GM18502 (cell line): ENCODE data around the gene MAML2.

Experiments used
- ATAC-seq: cut with Tn5 transposase; IDR thresholded peaks from one replicate; pipeline ENCODE4 v1.9.1; 2021; ENCODE audit warnings: mild to moderate bottlenecking; ENCODE audit not compliant: unreplicated experiment, poor library complexity

MAML2 gene

DNA sequence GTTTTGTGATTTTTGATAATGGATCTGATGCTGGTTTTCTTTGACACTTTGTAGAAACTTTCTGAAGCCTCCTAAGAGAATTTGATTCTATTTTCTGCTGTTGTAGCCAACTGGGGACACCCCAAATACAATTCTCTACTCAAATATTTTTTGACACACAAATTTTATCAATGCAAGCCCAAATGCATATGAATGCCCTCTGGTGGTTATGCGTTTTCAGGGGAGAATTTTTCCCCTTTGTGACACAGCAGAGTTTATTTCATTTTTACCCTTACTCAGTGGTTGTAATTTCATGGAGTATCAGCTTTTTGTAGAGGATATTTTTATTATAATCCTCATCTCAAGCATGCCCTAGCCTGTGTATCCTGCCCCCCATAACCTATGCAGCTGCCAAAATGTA lies 374.4 kb downstream of the MAML2 start:
- no peak for ATAC-seq

DNA sequence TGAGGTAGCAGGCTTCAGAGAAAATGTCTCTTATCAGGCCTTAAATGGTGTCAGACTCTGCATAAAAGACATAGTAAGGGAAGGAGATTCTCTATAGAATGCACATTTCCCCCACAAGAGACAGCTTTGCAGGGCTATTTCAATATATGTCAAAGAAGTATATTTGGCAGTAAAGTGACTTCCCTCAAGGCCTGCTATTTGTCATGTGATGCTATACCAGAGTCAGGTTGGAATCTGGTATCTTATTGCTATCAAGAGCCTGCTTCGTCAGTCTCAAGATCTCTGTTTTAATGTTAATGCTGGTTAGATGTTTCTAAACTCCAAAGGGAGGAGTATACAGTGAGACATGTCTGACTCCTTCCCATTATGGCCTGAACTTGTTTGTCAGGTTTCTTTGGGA lies 378.7 kb downstream of the MAML2 start:
- ATAC-seq: no peak

DNA sequence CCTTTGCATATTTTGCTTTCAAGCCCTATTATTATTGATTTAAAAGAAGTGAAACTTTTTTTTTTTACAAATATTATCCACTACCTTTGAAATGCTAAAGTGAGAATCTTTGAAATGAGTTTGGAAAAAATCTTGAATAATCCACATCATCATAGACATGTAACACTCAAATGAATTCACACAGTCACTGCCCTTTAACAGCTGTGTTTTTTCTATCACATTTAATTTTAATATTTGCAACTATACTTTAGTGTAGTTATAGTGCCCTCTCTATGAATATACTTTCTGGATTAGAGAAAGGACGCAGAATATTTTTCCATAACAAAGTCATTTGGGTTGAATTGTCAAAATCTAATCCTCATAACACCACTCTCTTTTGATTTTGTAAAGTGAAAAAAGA lies 381.2 kb downstream of the MAML2 start:
- ATAC-seq: no peak

DNA sequence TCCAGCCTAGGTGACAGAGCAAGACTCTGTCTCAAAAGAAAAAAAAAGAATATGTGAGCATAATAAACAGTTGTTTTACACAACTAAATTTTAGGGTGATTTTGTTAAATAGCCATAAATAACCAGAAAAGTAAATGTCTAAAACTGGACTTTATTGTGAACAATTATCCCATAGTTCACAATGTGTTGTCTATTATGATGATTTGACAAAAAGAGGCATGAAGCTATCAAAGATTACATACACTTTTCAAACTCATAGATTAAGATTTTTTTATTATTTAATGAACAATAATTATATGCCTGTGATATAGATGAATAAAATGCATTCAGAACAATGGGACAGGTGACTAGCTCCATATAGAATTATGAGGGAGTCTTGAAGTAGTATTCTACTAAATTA lies 392.1 kb downstream of the MAML2 start:
- no peak for ATAC-seq

DNA sequence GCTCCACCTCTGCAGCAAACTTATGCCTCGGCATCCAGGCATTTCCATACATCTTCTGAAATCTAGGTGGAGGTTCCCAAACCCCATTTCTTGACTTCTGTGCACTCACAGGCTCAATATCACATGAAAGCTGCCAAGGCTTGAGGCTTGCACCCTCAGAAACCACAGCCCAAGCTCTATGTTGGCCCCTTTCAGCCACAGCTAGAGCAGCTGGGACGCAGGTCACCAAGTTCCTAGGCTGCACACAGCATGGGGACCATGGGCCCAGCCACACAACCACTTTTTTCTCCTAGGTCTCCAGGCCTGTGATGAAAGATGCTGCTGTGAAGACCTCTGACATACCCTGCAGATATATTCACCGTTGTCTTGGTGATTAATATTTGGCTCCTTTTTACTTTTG lies 394.4 kb downstream of the MAML2 start:
- no peak for ATAC-seq

DNA sequence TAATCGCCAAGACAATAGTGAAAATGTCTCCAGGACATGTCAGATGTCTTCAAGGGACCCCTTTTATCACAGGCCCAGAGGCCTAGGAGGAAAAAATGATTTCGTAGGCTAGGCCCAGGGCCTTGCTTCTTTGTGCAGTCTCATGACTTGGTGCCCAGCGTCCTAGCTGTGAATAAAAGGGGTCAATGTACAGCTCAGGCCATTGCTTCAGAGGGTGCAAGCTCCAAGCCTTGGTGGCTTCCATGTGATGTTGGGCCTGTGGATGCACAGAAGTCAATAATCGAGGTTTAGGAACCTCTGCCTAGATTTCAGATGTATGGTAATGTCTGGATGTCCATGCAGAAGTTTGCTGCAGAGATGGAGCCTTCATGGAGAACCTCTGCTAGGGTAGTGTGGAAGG lies 398.4 kb downstream of the MAML2 start:
- ATAC-seq: no peak

DNA sequence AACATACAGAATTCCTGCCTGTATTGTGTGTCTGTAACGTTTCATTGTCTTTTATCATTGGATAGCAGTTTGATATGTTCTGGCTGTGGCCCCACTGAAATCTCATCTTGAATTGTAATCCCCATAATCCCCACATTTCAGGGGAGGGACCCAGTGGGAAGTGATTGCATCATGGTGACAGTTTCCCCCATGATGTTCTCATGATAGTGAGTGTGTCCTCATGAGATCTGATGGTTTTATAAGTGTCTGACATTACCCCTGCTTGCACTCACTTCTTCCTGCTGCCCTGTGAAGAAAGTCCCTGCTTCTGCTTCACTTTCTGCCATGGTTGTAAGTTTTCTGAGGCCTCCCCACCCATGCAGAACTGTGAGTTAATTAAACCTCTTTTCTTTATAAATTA lies 399.4 kb downstream of the MAML2 start:
- ATAC-seq: no peak

DNA sequence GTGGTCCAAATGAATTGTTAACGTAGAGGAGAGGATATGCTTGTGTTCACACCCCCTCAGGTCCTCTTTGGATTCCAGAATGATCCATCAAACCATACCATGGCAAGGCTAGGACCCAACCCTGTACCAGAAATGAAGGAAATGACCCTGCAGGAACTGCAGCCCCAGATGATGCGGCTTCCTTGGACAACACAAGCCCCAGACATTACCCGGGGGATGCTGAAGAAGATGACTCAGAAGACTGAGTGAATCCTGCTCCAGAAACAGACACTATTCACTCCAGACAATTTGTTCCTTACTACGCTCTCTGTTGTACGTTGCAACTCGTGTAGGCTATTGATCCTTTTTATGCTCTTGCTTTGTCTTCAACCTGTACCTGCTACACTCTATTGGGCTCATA lies 403.9 kb downstream of the MAML2 start:
- ATAC-seq: no peak

DNA sequence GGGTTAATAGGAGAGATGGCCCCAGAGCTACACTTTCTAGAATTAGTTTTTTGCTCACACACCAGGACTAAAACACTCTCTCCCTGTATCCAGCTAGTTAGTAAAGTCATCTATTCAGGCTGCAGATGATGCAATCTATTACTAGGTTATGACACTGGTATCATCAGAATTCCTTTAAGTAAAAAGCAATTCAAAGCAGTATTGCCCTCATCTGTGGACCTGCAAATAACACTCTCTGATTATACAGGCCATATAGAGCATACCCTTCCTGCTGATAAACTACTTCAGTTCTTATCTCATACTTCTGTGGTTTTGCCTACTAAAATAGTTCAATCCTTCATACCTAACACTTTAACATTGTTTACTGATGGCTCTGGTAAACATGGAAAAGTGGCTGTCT lies 405.6 kb downstream of the MAML2 start:
- no peak for ATAC-seq

DNA sequence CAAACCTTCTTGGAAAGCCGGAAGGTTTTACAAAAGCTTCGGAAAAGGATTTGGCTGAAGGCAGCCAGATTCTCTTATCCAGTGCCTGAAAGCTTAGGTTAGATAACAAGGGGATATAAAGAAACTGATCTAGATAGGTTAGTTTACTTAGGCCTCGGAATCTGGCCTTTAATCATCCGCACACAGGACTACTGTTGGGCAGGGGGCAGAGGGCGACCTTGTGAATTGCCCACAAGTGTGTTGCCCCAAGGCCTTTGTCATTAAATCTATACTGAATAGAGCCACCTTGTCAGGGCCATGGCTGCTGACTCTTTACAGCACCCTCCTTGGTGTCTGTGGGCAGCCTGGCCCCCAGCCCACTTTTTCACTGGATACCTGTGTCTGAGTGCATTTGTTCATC lies 409.4 kb downstream of the MAML2 start:
- ATAC-seq: no peak

DNA sequence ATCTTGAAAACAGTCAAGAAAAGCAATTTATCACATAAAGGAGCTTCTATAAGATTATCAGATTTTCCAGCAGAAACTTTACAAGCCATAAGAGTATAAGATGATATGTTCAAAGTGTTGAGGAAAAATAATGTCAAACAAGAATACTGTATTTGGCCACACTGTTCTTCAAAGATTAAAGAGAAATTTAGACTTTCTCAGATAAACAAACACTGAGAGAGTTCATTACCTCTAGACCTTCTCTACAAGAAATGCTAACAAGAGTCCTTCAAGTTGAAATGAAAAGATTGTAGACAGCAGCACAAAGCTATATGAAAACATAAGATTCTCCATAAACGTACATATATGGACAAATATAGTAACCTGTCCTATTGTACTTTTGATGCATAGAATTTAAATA lies 411.1 kb downstream of the MAML2 start:
- no peak for ATAC-seq

DNA sequence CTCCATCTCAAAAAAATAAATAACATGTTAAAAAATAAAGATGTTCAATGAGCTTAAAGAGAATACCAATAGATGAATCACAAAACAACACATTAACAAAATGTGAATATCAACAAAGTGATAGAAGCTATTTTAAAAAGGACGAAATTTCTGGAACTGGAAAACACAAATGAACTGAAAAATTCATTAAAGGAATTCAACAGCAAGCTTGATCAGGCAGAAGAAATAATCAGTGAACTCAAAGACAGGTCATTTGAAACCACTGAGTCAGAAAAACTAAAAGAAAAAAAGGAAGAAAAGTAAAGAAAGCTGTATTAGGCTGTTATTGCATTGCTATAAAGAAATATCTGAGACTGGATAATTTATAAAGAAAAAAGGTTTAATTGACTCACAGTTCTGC lies 412.0 kb downstream of the MAML2 start:
- ATAC-seq: no peak

DNA sequence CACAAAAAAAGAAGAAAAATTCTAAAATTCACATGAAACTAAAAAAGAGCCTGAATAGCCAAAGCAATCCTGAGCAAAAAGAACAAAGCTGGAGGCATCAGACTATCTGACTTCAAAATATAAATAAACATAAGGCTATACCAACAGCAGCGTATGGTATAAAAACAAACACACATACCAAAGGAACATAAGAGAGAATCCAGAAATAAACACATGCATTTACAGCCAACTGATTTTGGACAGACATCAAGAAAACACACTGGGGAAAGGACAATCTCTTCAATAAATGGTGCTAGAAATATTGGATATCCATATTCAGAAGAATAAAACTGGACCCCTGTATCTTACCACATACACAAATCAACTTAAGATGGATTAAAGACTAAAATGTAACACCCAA lies 416.3 kb downstream of the MAML2 start:
- no peak for ATAC-seq
